ENCODE results near the gene SLC30A1. TPM values are rescaled to one million over a fixed set of nuclear protein-coding genes. Genes with fewer than 3 reads are reported as not detected.

SLC30A1 gene
- total and polyA plus RNA-seq, 10 of the 15 experiments (the other 5 are each of a cell fraction or from before 2014, with no cell fraction given): 3.5 to 14.1 (median 8.8) TPM

- no peak overlapping the region for H3K27ac ChIP-seq (ENCODE audit: control insufficient read depth, insufficient read depth)
Measured at GRCh38 chr1:211616231-211616964, 37.4 kb upstream of the SLC30A1 start.

More at GRCh38 chr1:211616231-211616964, 37.4 kb upstream of the SLC30A1 start:
- no peak for FAIRE-seq
- Histone ChIP-seq H3K79me2 (ENCODE audit: control insufficient read depth, insufficient read depth, low read length) (no peaks in the 10 kb centered on the region), H3K36me3 (ENCODE audit: control insufficient read depth in 2 of 2, insufficient read depth in 2 of 2, low read length in 1 of 2) (no peaks in the 10 kb centered on the region), H3K9me3 (replicated peaks; ENCODE audit: control insufficient read depth, insufficient read depth, low read length) (no peaks in the 10 kb centered on the region), H3K4me3 (no peak overlapping the region), H4K20me1 (ENCODE audit: control insufficient read depth, insufficient read depth) (no peaks in the 10 kb centered on the region), H3K27me3 (replicated peaks in 1 of 2; ENCODE audit: control insufficient read depth in 2 of 2, insufficient read depth in 2 of 2, low read length in 1 of 2) (no peaks in the 10 kb centered on the region), H3K9ac (ENCODE audit: control insufficient read depth, insufficient read depth, low read length) (no peak overlapping the region), H3K4me1 (ENCODE audit: control insufficient read depth, insufficient read depth, low read length) (no peaks in the 10 kb centered on the region; the same call in 1 of the 2 replicates), H2AFZ (ENCODE audit: control insufficient read depth, low read depth, low read length) (no peak overlapping the region), H3K4me2 (ENCODE audit: control insufficient read depth, insufficient read depth) (no peak overlapping the region)
- no peak for DNase-seq (ENCODE audit: low read depth, low spot score)
- BruUV-seq (replicated peaks): no TSS peak
- ChIA-PET POLR2A (interaction anchor here (1.0 kb wide), 1 partner anchor 992 kb away, joined by 3 read pairs; the partner anchor contains the start of gene ATF3), CTCF (interaction anchor here (0.9 kb wide), 1 partner anchor 35 kb away, joined by 3 read pairs; no protein-coding TSS in a partner anchor), SMC1A (ENCODE audit: uncharacterized antibody, unreplicated experiment) (interaction anchor here (1.2 kb wide), 1 partner anchor 10 kb away, joined by 3 read pairs; no protein-coding TSS in a partner anchor), RAD21 (ENCODE audit: unreplicated experiment) (no interaction called here)
- TF ChIP-seq E4F1 (IDR thresholded peaks at IDR 0.05; ENCODE audit: borderline replicate concordance, partially characterized antibody) (no peak), RCOR1 (conservative IDR thresholded peaks at IDR 0.05; ENCODE audit: low read depth, low read length) (no peak), YY1 (IDR thresholded peaks at IDR 0.05; ENCODE audit: low read depth, low read length) (peak; percentile 52; the same call in 1 of the 2 replicates)
- ATAC-seq: no peak
- WGBS (ENCODE audit: insufficient coverage, insufficient replicate concordance, low lambda C conversion rate, missing lambda C conversion rate): 72% methylated on average over 13 of the region's 13 CpGs
- intact Hi-C loops (cut with micrococcal nuclease; ENCODE audit: unreplicated experiment): no loop called here
- in situ Hi-C loops (cut with MboI): no loop called here
